WTC11 (cell line): Measurements from ENCODE around the gene INTS6L.

Experiments
- EMX1 ChIP-seq: fragments of 250-450 bp; sonication (Bioruptor Pico); IDR thresholded peaks from 2 replicates; pipeline ENCODE4 v1.8.0; 2021; ENCODE audit warnings: mild to moderate bottlenecking
- ETV6 ChIP-seq: sonication (generic); formaldehyde crosslinking; IDR thresholded peaks from 2 replicates; pipeline ENCODE4 v1.8.1; 2022; ENCODE audit warnings: mild to moderate bottlenecking, missing genetic modification reagents
- MYBL2 ChIP-seq: sonication (generic); formaldehyde crosslinking; IDR thresholded peaks from 2 replicates; pipeline ENCODE4 v1.8.1; 2023; ENCODE audit warnings: mild to moderate bottlenecking, moderate library complexity, missing genetic modification reagents
- TCF7 ChIP-seq: sonication (generic); formaldehyde crosslinking; IDR thresholded peaks from 2 replicates; pipeline ENCODE4 v1.8.0; 2022; ENCODE audit warnings: mild to moderate bottlenecking, low read depth, missing genetic modification reagents, moderate library complexity
- TEAD4 ChIP-seq: sonication (generic); formaldehyde crosslinking; IDR thresholded peaks from 2 replicates; pipeline ENCODE4 v1.8.0; 2022; ENCODE audit warnings: mild to moderate bottlenecking, missing genetic modification reagents
- ZBTB21 ChIP-seq: sonication (generic); formaldehyde crosslinking; IDR thresholded peaks from 2 replicates; pipeline ENCODE4 v1.8.1; 2023; ENCODE audit warnings: mild to moderate bottlenecking, missing genetic modification reagents, borderline replicate concordance
- TF ChIP-seq, protein P1 (sequence below): fragments of 200-600 bp; IDR thresholded peaks from 2 replicates; pipeline ENCODE4 v1.8.0; 2022; ENCODE audit warnings: antibody characterized with exemption
- TF ChIP-seq, protein P2 (sequence below): sonication (generic); formaldehyde crosslinking; IDR thresholded peaks from 2 replicates; pipeline ENCODE4 v1.8.1; 2022; ENCODE audit warnings: missing genetic modification reagents, borderline replicate concordance
- TF ChIP-seq, protein P3 (sequence below): fragments of 250-450 bp; sonication (Bioruptor Pico); IDR thresholded peaks from 2 replicates; pipeline ENCODE4 v1.8.0; 2021; ENCODE audit warnings: mild to moderate bottlenecking
- TF ChIP-seq, protein P4 (sequence below): sonication (generic); formaldehyde crosslinking; conservative IDR thresholded peaks from 2 replicates; pipeline ENCODE4 v1.8.1; 2023; ENCODE audit warnings: mild to moderate bottlenecking, low read depth, missing genetic modification reagents, moderate library complexity

DNA sequence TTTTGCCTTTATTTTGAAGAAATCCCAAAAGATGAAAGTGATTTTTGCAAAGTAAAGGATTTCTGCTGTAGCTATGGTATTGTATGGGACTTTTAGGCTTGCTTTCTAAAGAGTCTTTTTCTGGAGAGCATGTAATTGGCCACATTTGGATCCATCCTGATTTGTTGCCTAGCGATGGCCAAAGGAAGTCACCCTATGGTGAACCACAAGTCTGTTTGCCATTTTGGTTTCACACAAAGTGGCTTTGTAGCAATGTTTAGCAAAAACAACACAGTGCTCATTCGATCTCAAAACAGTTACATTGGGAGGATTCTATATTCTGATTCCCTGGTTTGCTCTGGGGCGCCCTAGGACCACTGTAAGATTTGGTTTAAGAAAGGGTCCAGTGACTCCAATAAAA is 44.1 kb upstream of the INTS6L start:
- TF ChIP-seq, protein P1, sequence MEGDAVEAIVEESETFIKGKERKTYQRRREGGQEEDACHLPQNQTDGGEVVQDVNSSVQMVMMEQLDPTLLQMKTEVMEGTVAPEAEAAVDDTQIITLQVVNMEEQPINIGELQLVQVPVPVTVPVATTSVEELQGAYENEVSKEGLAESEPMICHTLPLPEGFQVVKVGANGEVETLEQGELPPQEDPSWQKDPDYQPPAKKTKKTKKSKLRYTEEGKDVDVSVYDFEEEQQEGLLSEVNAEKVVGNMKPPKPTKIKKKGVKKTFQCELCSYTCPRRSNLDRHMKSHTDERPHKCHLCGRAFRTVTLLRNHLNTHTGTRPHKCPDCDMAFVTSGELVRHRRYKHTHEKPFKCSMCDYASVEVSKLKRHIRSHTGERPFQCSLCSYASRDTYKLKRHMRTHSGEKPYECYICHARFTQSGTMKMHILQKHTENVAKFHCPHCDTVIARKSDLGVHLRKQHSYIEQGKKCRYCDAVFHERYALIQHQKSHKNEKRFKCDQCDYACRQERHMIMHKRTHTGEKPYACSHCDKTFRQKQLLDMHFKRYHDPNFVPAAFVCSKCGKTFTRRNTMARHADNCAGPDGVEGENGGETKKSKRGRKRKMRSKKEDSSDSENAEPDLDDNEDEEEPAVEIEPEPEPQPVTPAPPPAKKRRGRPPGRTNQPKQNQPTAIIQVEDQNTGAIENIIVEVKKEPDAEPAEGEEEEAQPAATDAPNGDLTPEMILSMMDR: no peak
- TF ChIP-seq TEAD4 (CRISPR knock-in tag) (no peak), ZBTB21 (CRISPR knock-in tag) (no peak), ETV6 (CRISPR knock-in tag) (no peak), MYBL2 (CRISPR knock-in tag) (no peak), EMX1 (CRISPR knock-in tag) (no peak), TCF7 (CRISPR knock-in tag) (no peak)
- TF ChIP-seq, protein P2, sequence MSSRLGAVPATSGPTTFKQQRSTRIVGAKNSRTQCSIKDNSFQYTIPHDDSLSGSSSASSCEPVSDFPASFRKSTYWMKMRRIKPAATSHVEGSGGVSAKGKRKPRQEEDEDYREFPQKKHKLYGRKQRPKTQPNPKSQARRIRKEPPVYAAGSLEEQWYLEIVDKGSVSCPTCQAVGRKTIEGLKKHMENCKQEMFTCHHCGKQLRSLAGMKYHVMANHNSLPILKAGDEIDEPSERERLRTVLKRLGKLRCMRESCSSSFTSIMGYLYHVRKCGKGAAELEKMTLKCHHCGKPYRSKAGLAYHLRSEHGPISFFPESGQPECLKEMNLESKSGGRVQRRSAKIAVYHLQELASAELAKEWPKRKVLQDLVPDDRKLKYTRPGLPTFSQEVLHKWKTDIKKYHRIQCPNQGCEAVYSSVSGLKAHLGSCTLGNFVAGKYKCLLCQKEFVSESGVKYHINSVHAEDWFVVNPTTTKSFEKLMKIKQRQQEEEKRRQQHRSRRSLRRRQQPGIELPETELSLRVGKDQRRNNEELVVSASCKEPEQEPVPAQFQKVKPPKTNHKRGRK (CRISPR knock-in tag): no peak
- TF ChIP-seq, protein P3, sequence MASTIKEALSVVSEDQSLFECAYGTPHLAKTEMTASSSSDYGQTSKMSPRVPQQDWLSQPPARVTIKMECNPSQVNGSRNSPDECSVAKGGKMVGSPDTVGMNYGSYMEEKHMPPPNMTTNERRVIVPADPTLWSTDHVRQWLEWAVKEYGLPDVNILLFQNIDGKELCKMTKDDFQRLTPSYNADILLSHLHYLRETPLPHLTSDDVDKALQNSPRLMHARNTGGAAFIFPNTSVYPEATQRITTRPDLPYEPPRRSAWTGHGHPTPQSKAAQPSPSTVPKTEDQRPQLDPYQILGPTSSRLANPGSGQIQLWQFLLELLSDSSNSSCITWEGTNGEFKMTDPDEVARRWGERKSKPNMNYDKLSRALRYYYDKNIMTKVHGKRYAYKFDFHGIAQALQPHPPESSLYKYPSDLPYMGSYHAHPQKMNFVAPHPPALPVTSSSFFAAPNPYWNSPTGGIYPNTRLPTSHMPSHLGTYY (CRISPR knock-in tag): no peak
- TF ChIP-seq, protein P4, sequence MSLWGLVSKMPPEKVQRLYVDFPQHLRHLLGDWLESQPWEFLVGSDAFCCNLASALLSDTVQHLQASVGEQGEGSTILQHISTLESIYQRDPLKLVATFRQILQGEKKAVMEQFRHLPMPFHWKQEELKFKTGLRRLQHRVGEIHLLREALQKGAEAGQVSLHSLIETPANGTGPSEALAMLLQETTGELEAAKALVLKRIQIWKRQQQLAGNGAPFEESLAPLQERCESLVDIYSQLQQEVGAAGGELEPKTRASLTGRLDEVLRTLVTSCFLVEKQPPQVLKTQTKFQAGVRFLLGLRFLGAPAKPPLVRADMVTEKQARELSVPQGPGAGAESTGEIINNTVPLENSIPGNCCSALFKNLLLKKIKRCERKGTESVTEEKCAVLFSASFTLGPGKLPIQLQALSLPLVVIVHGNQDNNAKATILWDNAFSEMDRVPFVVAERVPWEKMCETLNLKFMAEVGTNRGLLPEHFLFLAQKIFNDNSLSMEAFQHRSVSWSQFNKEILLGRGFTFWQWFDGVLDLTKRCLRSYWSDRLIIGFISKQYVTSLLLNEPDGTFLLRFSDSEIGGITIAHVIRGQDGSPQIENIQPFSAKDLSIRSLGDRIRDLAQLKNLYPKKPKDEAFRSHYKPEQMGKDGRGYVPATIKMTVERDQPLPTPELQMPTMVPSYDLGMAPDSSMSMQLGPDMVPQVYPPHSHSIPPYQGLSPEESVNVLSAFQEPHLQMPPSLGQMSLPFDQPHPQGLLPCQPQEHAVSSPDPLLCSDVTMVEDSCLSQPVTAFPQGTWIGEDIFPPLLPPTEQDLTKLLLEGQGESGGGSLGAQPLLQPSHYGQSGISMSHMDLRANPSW (CRISPR knock-in tag): no peak
